ENCODE data around the gene F2R.

GRCh38 chr5:76685704-76686103, 30.2 kb upstream of the F2R start:
- TF ChIP-seq CTCF (IDR thresholded peaks at IDR 0.05): no peak
- no peak for TF ChIP-seq EZH2 (IDR thresholded peaks at IDR 0.05)
